Peyer's patch (tissue), 4 donors: ENCODE data around the gene OR2A2. TPM values are rescaled to one million over a fixed set of nuclear protein-coding genes. Genes with fewer than 3 reads are reported as not detected.

ENCODE experiments used
- DNase-seq, 3 donors: peaks; one replicate each; pipeline ENCODE4 v3.0.0-alpha.2; 2017 to 2019
- H3K27ac ChIP-seq, 4 donors: fragments of 200-600 bp; sonication (generic); one replicate each; pipeline ENCODE4 v1.5.1; 2016 to 2019
- H3K27me3 ChIP-seq, 2 donors: fragments of 200-600 bp; sonication (generic); one replicate each; pipeline ENCODE4 v1.5.1; 2019
- H3K36me3 ChIP-seq, 3 donors: fragments of 200-600 bp; sonication (generic); one replicate each; pipeline ENCODE4 v1.5.1; 2016 to 2019
- H3K4me1 ChIP-seq, 4 donors: fragments of 200-600 bp; sonication (generic); one replicate each; pipeline ENCODE4 v1.5.1; 2016 to 2019
- H3K4me3 ChIP-seq, 4 donors: fragments of 200-600 bp; sonication (generic); 1 replicate in 3 of 4; 2 replicates in 1 of 4; pipeline ENCODE4 v1.5.1; 2016 to 2019; ENCODE audit warnings: mild to moderate bottlenecking in 1 of 4
- H3K9me3 ChIP-seq, 4 donors: fragments of 200-600 bp; sonication (generic); one replicate each; pipeline ENCODE4 v1.5.1; 2016 to 2019; ENCODE audit warnings: mild to moderate bottlenecking in 1 of 4
- POLR2A ChIP-seq, 2 donors: fragments of 450-650 bp; IDR thresholded peaks; one replicate each; pipeline ENCODE4 v1.5.1; 2017; ENCODE audit warnings: antibody characterized with exemption in 2 of 2, mild to moderate bottlenecking in 2 of 2, moderate library complexity in 2 of 2
- total RNA-seq, 4 donors: library from RNA; depleted of rRNA; stranded (reverse); fragments of >200 nt; gene quantifications; one replicate each; pipeline ENCODE4 v1.1.0, GENCODE V29; 2016
- TF ChIP-seq, protein P1 (sequence below), 6 experiments: fragments of 450-650 bp in 4 of 6; fragments of 200-600 bp in 2 of 6; sonication (generic) in 1 of 6; IDR thresholded peaks; one replicate each; pipeline ENCODE4 v1.5.1; 2017 to 2019; ENCODE audit warnings: antibody characterized with exemption in 6 of 6, mild to moderate bottlenecking in 3 of 6, moderate library complexity in 1 of 6

Gene OR2A2
- total RNA-seq, 4 donors from 2014 or later = not detected

GRCh38 chr7:144102041-144102440 lies 7.3 kb upstream of the OR2A2 start:
- Histone ChIP-seq H3K4me3 (no peak overlapping the region), H3K4me1 (no peaks in the 10 kb centered on the region)

DNA sequence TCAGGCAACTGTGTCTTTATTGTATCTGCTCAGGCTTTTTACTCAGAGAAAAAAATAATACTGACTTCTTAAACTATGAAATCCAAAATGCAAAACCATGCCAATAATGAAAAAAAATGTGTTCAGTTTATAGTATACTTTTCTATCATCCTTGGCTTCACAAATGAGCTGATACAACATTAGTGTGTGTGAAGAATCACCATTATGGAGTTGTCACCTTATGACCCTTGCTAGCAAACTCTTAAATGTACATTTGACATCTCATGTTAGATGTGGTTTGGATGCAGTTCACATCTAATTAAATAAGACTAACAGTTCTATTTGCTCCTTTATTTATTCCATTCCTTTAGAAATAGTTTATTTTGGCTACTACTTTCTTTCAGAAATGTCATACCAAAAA lies 4.2 kb upstream of the OR2A2 start:
- Histone ChIP-seq H3K27me3 (no peaks in the 10 kb centered on the region), H3K9me3 (no peaks in the 10 kb centered on the region), H3K4me1 (no peaks in the 10 kb centered on the region), H3K4me3 (no peak overlapping the region), H3K27ac (no peak overlapping the region), H3K36me3 (no peaks in the 10 kb centered on the region)
- no peak for DNase-seq
- TF ChIP-seq, protein P1, sequence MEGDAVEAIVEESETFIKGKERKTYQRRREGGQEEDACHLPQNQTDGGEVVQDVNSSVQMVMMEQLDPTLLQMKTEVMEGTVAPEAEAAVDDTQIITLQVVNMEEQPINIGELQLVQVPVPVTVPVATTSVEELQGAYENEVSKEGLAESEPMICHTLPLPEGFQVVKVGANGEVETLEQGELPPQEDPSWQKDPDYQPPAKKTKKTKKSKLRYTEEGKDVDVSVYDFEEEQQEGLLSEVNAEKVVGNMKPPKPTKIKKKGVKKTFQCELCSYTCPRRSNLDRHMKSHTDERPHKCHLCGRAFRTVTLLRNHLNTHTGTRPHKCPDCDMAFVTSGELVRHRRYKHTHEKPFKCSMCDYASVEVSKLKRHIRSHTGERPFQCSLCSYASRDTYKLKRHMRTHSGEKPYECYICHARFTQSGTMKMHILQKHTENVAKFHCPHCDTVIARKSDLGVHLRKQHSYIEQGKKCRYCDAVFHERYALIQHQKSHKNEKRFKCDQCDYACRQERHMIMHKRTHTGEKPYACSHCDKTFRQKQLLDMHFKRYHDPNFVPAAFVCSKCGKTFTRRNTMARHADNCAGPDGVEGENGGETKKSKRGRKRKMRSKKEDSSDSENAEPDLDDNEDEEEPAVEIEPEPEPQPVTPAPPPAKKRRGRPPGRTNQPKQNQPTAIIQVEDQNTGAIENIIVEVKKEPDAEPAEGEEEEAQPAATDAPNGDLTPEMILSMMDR (IDR thresholded peaks at IDR 0.05) = no peak
- no peak for TF ChIP-seq POLR2A (IDR thresholded peaks at IDR 0.05)

More at GRCh38 chr7:144102041-144102440, 7.3 kb upstream of the OR2A2 start:
- H3K27ac ChIP-seq = no peak overlapping the region
- TF ChIP-seq POLR2A (IDR thresholded peaks at IDR 0.05) = no peak
- TF ChIP-seq, protein P1 (IDR thresholded peaks at IDR 0.05) = no peak
- DNase-seq = no peak
- H3K36me3 ChIP-seq = no peaks in the 10 kb centered on the region
- H3K27me3 ChIP-seq = no peaks in the 10 kb centered on the region
- H3K9me3 ChIP-seq = no peaks in the 10 kb centered on the region

- H3K4me1 ChIP-seq = no peaks in the 10 kb centered on the region
- H3K9me3 ChIP-seq = no peaks in the 10 kb centered on the region
- no peak for TF ChIP-seq POLR2A (IDR thresholded peaks at IDR 0.05)
- TF ChIP-seq, protein P1 (IDR thresholded peaks at IDR 0.05) = no peak
Measured at GRCh38 chr7:144110272-144110671, 889 bp downstream of the OR2A2 start.

DNA sequence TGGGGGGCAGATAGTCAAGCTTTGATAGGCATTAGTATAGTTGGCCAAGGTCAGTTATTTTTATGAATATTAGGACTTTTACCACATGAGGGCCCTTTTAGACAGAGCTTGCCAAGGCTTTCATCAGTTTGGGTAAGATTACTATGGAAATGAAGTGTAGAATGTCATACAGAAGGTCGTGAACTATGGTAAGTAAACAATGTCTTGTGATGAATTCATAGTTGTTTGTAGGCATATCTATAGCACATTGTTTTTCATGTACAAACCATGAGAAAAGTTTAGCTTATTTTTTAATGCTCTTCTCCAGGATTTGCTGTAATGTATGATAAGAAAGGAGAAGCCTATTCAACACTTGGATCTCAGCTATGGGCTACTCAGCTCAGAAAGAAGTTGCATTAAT lies 4.3 kb downstream of the OR2A2 start:
- no peaks in the 10 kb centered on the region for H3K27me3 ChIP-seq
- H3K36me3 ChIP-seq = no peaks in the 10 kb centered on the region
- TF ChIP-seq, protein P1 (IDR thresholded peaks at IDR 0.05) = no peak
- no peak for TF ChIP-seq POLR2A (IDR thresholded peaks at IDR 0.05)
- H3K4me1 ChIP-seq = no peaks in the 10 kb centered on the region
- H3K9me3 ChIP-seq = no peaks in the 10 kb centered on the region
- no peak overlapping the region for H3K4me3 ChIP-seq
- no peak overlapping the region for H3K27ac ChIP-seq
- no peak for DNase-seq

More at GRCh38 chr7:144110272-144110671, 889 bp downstream of the OR2A2 start:
- DNase-seq = no peak
- Histone ChIP-seq H3K36me3 (no peaks in the 10 kb centered on the region), H3K27me3 (no peaks in the 10 kb centered on the region), H3K27ac (no peak overlapping the region), H3K4me3 (no peak overlapping the region)

DNA sequence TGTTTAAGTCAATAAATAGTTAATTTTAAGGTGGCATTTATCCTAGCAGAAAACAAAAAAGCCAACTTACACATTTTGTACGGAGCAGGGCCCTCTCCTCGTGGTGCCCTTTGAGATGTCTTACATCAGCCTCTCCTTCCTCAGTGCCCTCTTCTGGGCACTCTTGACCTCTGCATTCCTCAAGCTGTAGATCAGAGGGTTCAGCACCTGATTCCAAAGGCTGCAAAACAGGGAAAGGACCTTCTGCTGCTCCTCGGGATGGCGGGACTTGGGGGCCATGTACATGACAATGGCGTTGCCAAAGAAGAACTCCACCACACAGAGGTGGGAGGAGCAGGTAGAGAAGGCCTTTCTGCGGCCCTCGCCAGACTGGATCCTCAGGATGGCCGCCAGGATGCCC lies 9.0 kb downstream of the OR2A2 start:
- Histone ChIP-seq H3K36me3 (no peaks in the 10 kb centered on the region), H3K4me1 (no peaks in the 10 kb centered on the region), H3K27me3 (no peaks in the 10 kb centered on the region), H3K27ac (no peak overlapping the region), H3K9me3 (no peaks in the 10 kb centered on the region), H3K4me3 (no peak overlapping the region)
- TF ChIP-seq, protein P1 (IDR thresholded peaks at IDR 0.05) = no peak
- no peak for TF ChIP-seq POLR2A (IDR thresholded peaks at IDR 0.05)
- no peak for DNase-seq

DNA sequence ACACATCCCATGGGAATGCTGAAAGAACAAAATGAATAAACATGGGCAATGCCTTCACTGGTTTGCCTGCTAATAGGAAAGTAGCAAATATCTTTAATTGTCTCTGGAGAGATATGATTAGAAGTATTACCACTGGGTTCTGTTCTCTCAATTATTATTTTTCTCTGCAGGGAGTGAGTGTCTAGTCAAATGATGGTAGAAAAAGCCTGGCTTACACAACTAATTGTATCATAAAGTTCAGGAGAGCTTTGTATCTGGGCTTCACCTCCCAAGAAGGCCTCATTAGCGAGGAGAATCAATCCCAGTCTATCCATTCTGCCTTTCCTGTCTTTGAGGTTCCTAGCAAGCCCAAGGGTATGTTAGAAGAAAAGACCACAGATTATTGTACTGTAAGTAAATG lies 13.5 kb downstream of the OR2A2 start, which contains the start of gene OR2A14:
TSS of gene OR2A14 (plus strand) at position 301 of the 400 bp plus-strand sequence. CDS start 5,937 bp downstream, outside the sequence.
- Histone ChIP-seq H3K9me3 (no peaks in the 10 kb centered on the region), H3K4me3 (no peak within 1 kb of the TSS), H3K27ac (no peak within 1 kb of the TSS), H3K27me3 (no peaks in the 10 kb centered on the region), H3K36me3 (no peaks in the 10 kb centered on the region), H3K4me1 (no peaks in the 10 kb centered on the region)
- TF ChIP-seq POLR2A (IDR thresholded peaks at IDR 0.05) = no peak
- TF ChIP-seq, protein P1 (IDR thresholded peaks at IDR 0.05) = no peak
- no peak for DNase-seq
